A549 (cell line): ENCODE results near the gene NDUFS8. TPM values are rescaled to one million over a fixed set of nuclear protein-coding genes. Genes with fewer than 3 reads are reported as not detected.

ENCODE experiments used
- ATAC-seq, 2 experiments: fragments of 200-7000 bp in 1 of 2; fragments of >200 bp in 1 of 2; cut with Nextera tagmentation in 1 of 2; cut with Tn5 transposase in 1 of 2; 3 replicates each; pipeline versions ENCODE4 v1.8.0 to v1.9.1; 2018 to 2020; ENCODE audit warnings: mild to moderate bottlenecking in 1 of 2, moderate library complexity in 1 of 2
- CTCF ChIA-PET: fragments of 300-600 bp; sonication (Branson Sonifier 250); formaldehyde crosslinking; extraction: SDS; loops from one replicate; lab custom pipeline; 2021; ENCODE audit warnings: antibody characterized with exemption, inconsistent platforms; lab: Yijun Ruan, JAX
- POLR2A ChIA-PET: fragments of 350-600 bp; formaldehyde crosslinking; extraction: SDS; loops from one replicate; lab custom pipeline; 2021; ENCODE audit warnings: antibody characterized with exemption, inconsistent platforms; lab: Yijun Ruan, JAX
- DNase-seq, 2 experiments: peaks; one replicate each; pipeline versions ENCODE4 v3.0.0 to v3.0.0-alpha.2; 2011 to 2016; ENCODE audit warnings: low read depth in 1 of 2, low spot score in 1 of 2
- FAIRE-seq: peaks from 2 replicates; lab custom pipeline; 2011; peaks lifted over from hg19 to GRCh38; lab: Jason Lieb, UNC
- H3K27ac ChIP-seq, 2 experiments: fragments of >200 bp; sonication (Bioruptor Twin); formaldehyde crosslinking; 3 replicates each; pipeline ENCODE4 v1.5.1; 2016 to 2017
- H3K4me1 ChIP-seq: fragments of >200 bp; sonication (Bioruptor Twin); formaldehyde crosslinking; 3 replicates; pipeline ENCODE4 v1.6.1; 2016
- H3K4me2 ChIP-seq: fragments of >200 bp; sonication (Bioruptor Twin); formaldehyde crosslinking; 3 replicates; pipeline ENCODE4 v1.6.1; 2016
- H3K4me3 ChIP-seq: fragments of >200 bp; sonication (Bioruptor Twin); formaldehyde crosslinking; 3 replicates; pipeline ENCODE4 v1.5.1; 2016
- H3K9me3 ChIP-seq: fragments of >200 bp; sonication (Bioruptor Twin); formaldehyde crosslinking; 3 replicates; pipeline ENCODE4 v1.6.1; 2016
- CBX2 ChIP-seq: fragments of 200-600 bp; sonication (generic); IDR thresholded peaks from 2 replicates; pipeline ENCODE4 v1.6.1; 2016; ENCODE audit warnings: low read depth, mild to moderate bottlenecking, borderline replicate concordance
- CBX8 ChIP-seq: fragments of 200-600 bp; sonication (generic); IDR thresholded peaks from 2 replicates; pipeline ENCODE4 v1.6.1; 2016
- CHD2 ChIP-seq: fragments of 150-350 bp; IDR thresholded peaks from 2 replicates; pipeline ENCODE4 v1.6.1; 2014; ENCODE audit warnings: low read length; ENCODE audit not compliant: partially characterized antibody
- E2F6 ChIP-seq: IDR thresholded peaks from 2 replicates; pipeline ENCODE4 v1.6.1; 2012; ENCODE audit warnings: low read depth, borderline replicate concordance
- EHF ChIP-seq: fragments of 250-450 bp; sonication (Bioruptor Pico); IDR thresholded peaks from 2 replicates; pipeline ENCODE4 v1.5.0; 2020; ENCODE audit warnings: mild to moderate bottlenecking
- EHMT2 ChIP-seq: fragments of 200-600 bp; sonication (generic); IDR thresholded peaks from 2 replicates; pipeline ENCODE4 v1.6.1; 2016; ENCODE audit warnings: antibody characterized with exemption, low read depth, mild to moderate bottlenecking, moderate library complexity
- EP300 ChIP-seq, 2 experiments: fragments of >200 bp; sonication (Bioruptor Twin); formaldehyde crosslinking; IDR thresholded peaks; 2 replicates in 1 of 2; 3 replicates in 1 of 2; pipeline ENCODE4 v1.6.1; 2016 to 2017
- FOSB ChIP-seq: fragments of 250-450 bp; sonication (Bioruptor Pico); IDR thresholded peaks from 2 replicates; pipeline ENCODE4 v1.5.0; 2020; ENCODE audit warnings: mild to moderate bottlenecking, moderate library complexity
- HOXA7 ChIP-seq: fragments of 250-450 bp; sonication (Bioruptor Pico); IDR thresholded peaks from 2 replicates; pipeline ENCODE4 v1.5.0; 2020; ENCODE audit warnings: mild to moderate bottlenecking, moderate library complexity
- HOXB13 ChIP-seq: fragments of 250-450 bp; sonication (Bioruptor Pico); IDR thresholded peaks from 2 replicates; pipeline ENCODE4 v1.5.0; 2020; ENCODE audit warnings: low read depth, mild to moderate bottlenecking, moderate library complexity
- HOXB5 ChIP-seq: fragments of 250-450 bp; sonication (Bioruptor Pico); IDR thresholded peaks from 2 replicates; pipeline ENCODE4 v1.5.0; 2020; ENCODE audit warnings: mild to moderate bottlenecking, moderate library complexity
- MAFK ChIP-seq: fragments of 450-650 bp; IDR thresholded peaks from 2 replicates; pipeline ENCODE4 v1.6.1; 2014; ENCODE audit not compliant: partially characterized antibody
- MAZ ChIP-seq: fragments of 150-350 bp; IDR thresholded peaks from 2 replicates; pipeline ENCODE4 v1.6.1; 2014; ENCODE audit warnings: antibody characterized with exemption, low read depth, low read length, borderline replicate concordance
- MYC ChIP-seq: IDR thresholded peaks from 2 replicates; pipeline ENCODE4 v1.6.1; 2012; ENCODE audit warnings: mild to moderate bottlenecking, inconsistent platforms, low read length, improper control_type of control experiment, borderline replicate concordance
- NFE2L2 ChIP-seq: fragments of 150-350 bp; conservative IDR thresholded peaks from 2 replicates; pipeline ENCODE4 v1.6.1; 2014; ENCODE audit warnings: low read length
- PHF8 ChIP-seq: fragments of 200-600 bp; sonication (generic); IDR thresholded peaks from 2 replicates; pipeline ENCODE4 v1.6.1; 2016; ENCODE audit warnings: low read depth, mild to moderate bottlenecking, antibody characterized with exemption, moderate library complexity, borderline replicate concordance
- POLR2A ChIP-seq: IDR thresholded peaks from 2 replicates; pipeline ENCODE4 v1.6.1; 2012; ENCODE audit warnings: mild to moderate bottlenecking, low read length
- POLR2AphosphoS2 ChIP-seq: conservative IDR thresholded peaks from 2 replicates; pipeline ENCODE4 v1.6.1; 2012; ENCODE audit warnings: low read length, improper control_type of control experiment, inconsistent platforms
- RAD21 ChIP-seq, 2 experiments: fragments of >200 bp in 1 of 2; sonication (Bioruptor Twin) in 1 of 2; formaldehyde crosslinking in 1 of 2; IDR thresholded peaks in 1 of 2; conservative IDR thresholded peaks in 1 of 2; 2 replicates in 1 of 2; 3 replicates in 1 of 2; pipeline ENCODE4 v1.6.1; 2012 to 2018; ENCODE audit warnings: inconsistent platforms in 1 of 2
- RFX5 ChIP-seq: fragments of 450-650 bp; IDR thresholded peaks from 2 replicates; pipeline ENCODE4 v1.7.1; 2014; ENCODE audit warnings: antibody characterized with exemption, mild to moderate bottlenecking, moderate library complexity
- SMC3 ChIP-seq: fragments of >200 bp; sonication (Bioruptor Twin); formaldehyde crosslinking; IDR thresholded peaks from 3 replicates; pipeline ENCODE4 v1.6.1; 2018; ENCODE audit warnings: inconsistent platforms
- SREBF2 ChIP-seq: fragments of 450-650 bp; IDR thresholded peaks from 2 replicates; pipeline ENCODE4 v1.6.1; 2014; ENCODE audit warnings: mild to moderate bottlenecking, moderate library complexity
- TP53 ChIP-seq: fragments of 250-450 bp; sonication (Bioruptor Pico); IDR thresholded peaks from 2 replicates; pipeline ENCODE4 v1.5.0; 2021; ENCODE audit warnings: mild to moderate bottlenecking, moderate library complexity
- ZFP36 ChIP-seq: fragments of 450-650 bp; IDR thresholded peaks from 2 replicates; pipeline ENCODE4 v1.6.1; 2014; ENCODE audit warnings: borderline replicate concordance; ENCODE audit not compliant: partially characterized antibody
- ZNF302 ChIP-seq: fragments of 250-450 bp; sonication (Bioruptor Pico); IDR thresholded peaks from 2 replicates; pipeline ENCODE4 v1.9.0; 2021; ENCODE audit warnings: inconsistent platforms, mild to moderate bottlenecking, moderate library complexity
- WGBS: methylation state at CpG from one replicate; pipeline ENCODE4 v1.1.6; 2017; ENCODE audit errors: missing lambda C conversion rate; 5-methylcytosine and 5-hydroxymethylcytosine counted together
- polyA plus RNA-seq, 4 experiments: library from polyadenylated mRNA; depleted of rRNA in 3 of 4; stranded (reverse); fragments of >200 nt; fragmentation: RNase III in 1 of 4; extraction: RNeasy Plus Mini Kit Qiagen cat#74134 plus additional on column Dnase treatment in 1 of 4; gene quantifications; 2 replicates in 3 of 4; 3 replicates in 1 of 4; pipeline ENCODE4 v1.2.3, GENCODE V29; 2011 to 2017
- TF ChIP-seq, protein P1 (sequence below): IDR thresholded peaks from 2 replicates; pipeline ENCODE4 v1.6.1; 2012
- TF ChIP-seq, protein P2 (sequence below): fragments of 150-350 bp; IDR thresholded peaks from 2 replicates; pipeline ENCODE4 v1.6.1; 2014; ENCODE audit warnings: low read depth, mild to moderate bottlenecking, low read length
- TF ChIP-seq, protein P3 (sequence below): fragments of >200 bp; sonication (Bioruptor Twin); formaldehyde crosslinking; IDR thresholded peaks from 3 replicates; pipeline ENCODE4 v1.5.1; 2016
- TF ChIP-seq, protein P4 (sequence below): fragments of 250-450 bp; sonication (Bioruptor Pico); IDR thresholded peaks from 2 replicates; pipeline ENCODE4 v1.5.0; 2021; ENCODE audit warnings: mild to moderate bottlenecking, moderate library complexity, borderline replicate concordance

Gene NDUFS8
- polyA plus RNA-seq, 2 of the 4 experiments (the other 2 are of a cell fraction) = 71.0 to 298 TPM

- ChIA-PET POLR2A (no interaction called here), CTCF (interaction anchor here (0.7 to 1.7 kb wide), 3 partner anchors 16 to 127 kb away, joined by 3 to 4 read pairs (median 4); no protein-coding TSS in a partner anchor)
- DNase-seq (no peak), ATAC-seq (no peak), FAIRE-seq (no peak)
- TF ChIP-seq E2F6 (no peak), HOXA7 (no peak), POLR2A (no peak), ZNF302 (CRISPR knock-in tag) (no peak), SMC3 (no peak), RFX5 (no peak), HOXB13 (CRISPR knock-in tag) (no peak), HOXB5 (CRISPR knock-in tag) (no peak), RAD21 (conservative IDR thresholded peaks at IDR 0.05 in 1 of 2, IDR thresholded peaks at IDR 0.05 in 1 of 2) (no peak), PHF8 (no peak), MAFK (no peak), MYC (no peak), CBX8 (no peak)
- TF ChIP-seq, protein P1, sequence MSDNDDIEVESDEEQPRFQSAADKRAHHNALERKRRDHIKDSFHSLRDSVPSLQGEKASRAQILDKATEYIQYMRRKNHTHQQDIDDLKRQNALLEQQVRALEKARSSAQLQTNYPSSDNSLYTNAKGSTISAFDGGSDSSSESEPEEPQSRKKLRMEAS = no peak
- TF ChIP-seq, protein P2, sequence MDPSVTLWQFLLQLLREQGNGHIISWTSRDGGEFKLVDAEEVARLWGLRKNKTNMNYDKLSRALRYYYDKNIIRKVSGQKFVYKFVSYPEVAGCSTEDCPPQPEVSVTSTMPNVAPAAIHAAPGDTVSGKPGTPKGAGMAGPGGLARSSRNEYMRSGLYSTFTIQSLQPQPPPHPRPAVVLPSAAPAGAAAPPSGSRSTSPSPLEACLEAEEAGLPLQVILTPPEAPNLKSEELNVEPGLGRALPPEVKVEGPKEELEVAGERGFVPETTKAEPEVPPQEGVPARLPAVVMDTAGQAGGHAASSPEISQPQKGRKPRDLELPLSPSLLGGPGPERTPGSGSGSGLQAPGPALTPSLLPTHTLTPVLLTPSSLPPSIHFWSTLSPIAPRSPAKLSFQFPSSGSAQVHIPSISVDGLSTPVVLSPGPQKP = no peak
- TF ChIP-seq, protein P3, sequence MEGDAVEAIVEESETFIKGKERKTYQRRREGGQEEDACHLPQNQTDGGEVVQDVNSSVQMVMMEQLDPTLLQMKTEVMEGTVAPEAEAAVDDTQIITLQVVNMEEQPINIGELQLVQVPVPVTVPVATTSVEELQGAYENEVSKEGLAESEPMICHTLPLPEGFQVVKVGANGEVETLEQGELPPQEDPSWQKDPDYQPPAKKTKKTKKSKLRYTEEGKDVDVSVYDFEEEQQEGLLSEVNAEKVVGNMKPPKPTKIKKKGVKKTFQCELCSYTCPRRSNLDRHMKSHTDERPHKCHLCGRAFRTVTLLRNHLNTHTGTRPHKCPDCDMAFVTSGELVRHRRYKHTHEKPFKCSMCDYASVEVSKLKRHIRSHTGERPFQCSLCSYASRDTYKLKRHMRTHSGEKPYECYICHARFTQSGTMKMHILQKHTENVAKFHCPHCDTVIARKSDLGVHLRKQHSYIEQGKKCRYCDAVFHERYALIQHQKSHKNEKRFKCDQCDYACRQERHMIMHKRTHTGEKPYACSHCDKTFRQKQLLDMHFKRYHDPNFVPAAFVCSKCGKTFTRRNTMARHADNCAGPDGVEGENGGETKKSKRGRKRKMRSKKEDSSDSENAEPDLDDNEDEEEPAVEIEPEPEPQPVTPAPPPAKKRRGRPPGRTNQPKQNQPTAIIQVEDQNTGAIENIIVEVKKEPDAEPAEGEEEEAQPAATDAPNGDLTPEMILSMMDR = no peak
- H3K9me3 ChIP-seq = no peaks in the 10 kb centered on the region
- H3K4me1 ChIP-seq = no peaks in the 10 kb centered on the region; the same call in 2 of the 3 replicates
- H3K4me2 ChIP-seq = no peak overlapping the region
- WGBS = 33% methylated on average over 3 of the region's 3 CpGs
- H3K27ac ChIP-seq = no peak overlapping the region; a peak in 1 of 6 replicates
- H3K4me3 ChIP-seq = no peak overlapping the region
These were observed 52.0 kb downstream of the NDUFS8 start for GRCh38 chr11:68082481-68082880.

GRCh38 chr11:68083517-68083916 lies 53.0 kb downstream of the NDUFS8 start:
- no peak overlapping the region for H3K4me2 ChIP-seq
- no peak for FAIRE-seq
- no peaks in the 10 kb centered on the region for H3K9me3 ChIP-seq
- no peak for DNase-seq
- no peak for ATAC-seq
- whole genome bisulfite sequencing = 95% methylated on average over 3 of the region's 3 CpGs
- CTCF ChIA-PET = interaction anchor here (1.3 kb wide), 1 partner anchor 15 kb away, joined by 4 read pairs; no protein-coding TSS in a partner anchor
- no peaks in the 10 kb centered on the region; the same call in 2 of the 3 replicates for H3K4me1 ChIP-seq
- POLR2A ChIA-PET = no interaction called here
- H3K27ac ChIP-seq = no peak overlapping the region; a peak in 1 of 6 replicates
- H3K4me3 ChIP-seq = no peak overlapping the region
- TF ChIP-seq, protein P4, sequence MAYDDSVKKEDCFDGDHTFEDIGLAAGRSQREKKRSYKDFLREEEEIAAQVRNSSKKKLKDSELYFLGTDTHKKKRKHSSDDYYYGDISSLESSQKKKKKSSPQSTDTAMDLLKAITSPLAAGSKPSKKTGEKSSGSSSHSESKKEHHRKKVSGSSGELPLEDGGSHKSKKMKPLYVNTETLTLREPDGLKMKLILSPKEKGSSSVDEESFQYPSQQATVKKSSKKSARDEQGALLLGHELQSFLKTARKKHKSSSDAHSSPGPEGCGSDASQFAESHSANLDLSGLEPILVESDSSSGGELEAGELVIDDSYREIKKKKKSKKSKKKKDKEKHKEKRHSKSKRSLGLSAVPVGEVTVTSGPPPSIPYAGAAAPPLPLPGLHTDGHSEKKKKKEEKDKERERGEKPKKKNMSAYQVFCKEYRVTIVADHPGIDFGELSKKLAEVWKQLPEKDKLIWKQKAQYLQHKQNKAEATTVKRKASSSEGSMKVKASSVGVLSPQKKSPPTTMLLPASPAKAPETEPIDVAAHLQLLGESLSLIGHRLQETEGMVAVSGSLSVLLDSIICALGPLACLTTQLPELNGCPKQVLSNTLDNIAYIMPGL (CRISPR knock-in tag) = no peak
- TF ChIP-seq ZFP36 (no peak), MAZ (no peak), PHF8 (no peak), TP53 (CRISPR knock-in tag) (no peak), CBX2 (no peak), MAFK (no peak), EP300 (IDR thresholded peaks at IDR 0.05) (no peak), EHF (CRISPR knock-in tag) (no peak), SREBF2 (no peak), EHMT2 (no peak), CHD2 (no peak), NFE2L2 (no peak), POLR2AphosphoS2 (no peak), FOSB (CRISPR knock-in tag) (no peak)
- TF ChIP-seq, protein P2 = no peak
- TF ChIP-seq, protein P3 = no peak
